Left ventricle myocardium inferior (tissue), 1 donor: ENCODE results near the gene BAG1. TPM values are rescaled to one million over a fixed set of nuclear protein-coding genes. Genes with fewer than 3 reads are reported as not detected.

Source experiments
- DNase-seq: peaks from one replicate; pipeline ENCODE4 v3.0.0-alpha.2; 2020
- H3K27ac ChIP-seq: fragments of 200-600 bp; replicated peaks from 2 replicates; pipeline ENCODE4 v1.8.0; 2021
- H3K27me3 ChIP-seq: fragments of 200-600 bp; 2 replicates; pipeline ENCODE4 v1.8.0; 2021; ENCODE audit warnings: low read depth
- H3K36me3 ChIP-seq: fragments of 200-600 bp; 2 replicates; pipeline ENCODE4 v1.8.0; 2021
- H3K4me1 ChIP-seq: fragments of 200-600 bp; 2 replicates; pipeline ENCODE4 v1.8.0; 2021
- H3K4me3 ChIP-seq: fragments of 200-600 bp; 2 replicates; pipeline ENCODE4 v1.8.0; 2021; ENCODE audit warnings: mild to moderate bottlenecking, moderate library complexity
- H3K9me3 ChIP-seq: fragments of 200-600 bp; replicated peaks from 2 replicates; pipeline ENCODE4 v1.8.0; 2021
- intact Hi-C: fragments of 100-400 bp; cut with micrococcal nuclease; formaldehyde crosslinking; loops from one replicate; pipeline ENCODE4 v1.11.0; 2022
- total RNA-seq: library from RNA; stranded (reverse); fragmentation: NEBNext Ultra II Directional; extraction: Animal tissue kit (Norgen Biotek cat#: 25700); gene quantifications from one replicate; pipeline ENCODE4 v1.2.1, GENCODE V29; 2021
- TF ChIP-seq, protein P1 (sequence below): fragments of 200-600 bp; IDR thresholded peaks from 2 replicates; pipeline ENCODE4 v1.8.0; 2021; ENCODE audit warnings: antibody characterized with exemption, mild to moderate bottlenecking, borderline replicate concordance
- donor health status: DM: no; HTN: yes; CAD: no; lungs with severe emphysema.

The BAG1 gene
- total RNA-seq, 1 donor from 2014 or later: 138 TPM

- Histone ChIP-seq H3K9me3 (no peaks in the 10 kb centered on the region), H3K4me1 (peaks cover 62% of the 10 kb centered on the region), H3K4me3 (peak overlapping the region; percentile 75), H3K36me3 (peaks cover 26% of the 10 kb centered on the region), H3K27ac (peak overlapping the region; percentile 96), H3K27me3 (no peaks in the 10 kb centered on the region)
- no peak for DNase-seq
- intact Hi-C loops: no loop called here
- TF ChIP-seq, protein P1, sequence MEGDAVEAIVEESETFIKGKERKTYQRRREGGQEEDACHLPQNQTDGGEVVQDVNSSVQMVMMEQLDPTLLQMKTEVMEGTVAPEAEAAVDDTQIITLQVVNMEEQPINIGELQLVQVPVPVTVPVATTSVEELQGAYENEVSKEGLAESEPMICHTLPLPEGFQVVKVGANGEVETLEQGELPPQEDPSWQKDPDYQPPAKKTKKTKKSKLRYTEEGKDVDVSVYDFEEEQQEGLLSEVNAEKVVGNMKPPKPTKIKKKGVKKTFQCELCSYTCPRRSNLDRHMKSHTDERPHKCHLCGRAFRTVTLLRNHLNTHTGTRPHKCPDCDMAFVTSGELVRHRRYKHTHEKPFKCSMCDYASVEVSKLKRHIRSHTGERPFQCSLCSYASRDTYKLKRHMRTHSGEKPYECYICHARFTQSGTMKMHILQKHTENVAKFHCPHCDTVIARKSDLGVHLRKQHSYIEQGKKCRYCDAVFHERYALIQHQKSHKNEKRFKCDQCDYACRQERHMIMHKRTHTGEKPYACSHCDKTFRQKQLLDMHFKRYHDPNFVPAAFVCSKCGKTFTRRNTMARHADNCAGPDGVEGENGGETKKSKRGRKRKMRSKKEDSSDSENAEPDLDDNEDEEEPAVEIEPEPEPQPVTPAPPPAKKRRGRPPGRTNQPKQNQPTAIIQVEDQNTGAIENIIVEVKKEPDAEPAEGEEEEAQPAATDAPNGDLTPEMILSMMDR: no peak
These were observed 25.4 kb upstream of the BAG1 start for GRCh38 chr9:33289936-33290246.

- intact Hi-C loops: no loop called here
- peaks cover 24% of the 10 kb centered on the region for H3K36me3 ChIP-seq
- no peak for DNase-seq
- peak overlapping the region; percentile 75 for H3K4me3 ChIP-seq
- no peaks in the 10 kb centered on the region for H3K9me3 ChIP-seq
- H3K27ac ChIP-seq: peak overlapping the region; percentile 96
- no peaks in the 10 kb centered on the region for H3K27me3 ChIP-seq
- TF ChIP-seq, protein P1: no peak
- peaks cover 58% of the 10 kb centered on the region for H3K4me1 ChIP-seq
These were observed 25.0 kb upstream of the BAG1 start for GRCh38 chr9:33289496-33289895.

GRCh38 chr9:33288828-33289483, 24.4 kb upstream of the BAG1 start:
- Histone ChIP-seq H3K27me3 (no peaks in the 10 kb centered on the region), H3K9me3 (no peaks in the 10 kb centered on the region), H3K4me3 (peak overlapping the region; percentile 75), H3K27ac (peak overlapping the region; percentile 96), H3K36me3 (peaks cover 24% of the 10 kb centered on the region), H3K4me1 (peaks cover 52% of the 10 kb centered on the region)
- intact Hi-C loops: no loop called here
- no peak for DNase-seq
- TF ChIP-seq, protein P1: no peak

DNA sequence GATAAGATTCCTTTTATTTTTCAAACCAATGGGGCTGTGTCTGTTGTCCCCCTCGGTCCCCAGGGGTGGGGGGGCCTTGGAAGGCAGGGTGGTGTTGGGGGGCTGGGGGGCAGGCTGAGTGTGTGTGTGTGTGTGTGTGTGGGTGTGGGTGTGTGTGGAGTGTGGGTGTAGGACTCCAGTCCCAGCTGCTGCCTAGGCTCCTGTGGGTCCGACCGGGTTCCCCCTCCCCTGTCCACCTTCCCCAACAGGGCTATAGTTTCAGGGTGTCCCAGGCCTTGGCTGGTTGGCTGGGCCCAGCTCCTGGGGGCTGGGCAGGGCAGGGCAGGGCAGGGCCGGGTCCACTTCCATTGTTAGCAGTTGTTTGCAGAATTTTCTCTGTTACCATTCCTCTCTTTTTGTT, 23.7 kb upstream of the BAG1 start:
- H3K36me3 ChIP-seq: peaks cover 32% of the 10 kb centered on the region
- DNase-seq: no peak
- no peak overlapping the region for H3K4me3 ChIP-seq
- TF ChIP-seq, protein P1: no peak
- intact Hi-C loops: no loop called here
- no peak overlapping the region for H3K27ac ChIP-seq
- H3K27me3 ChIP-seq: no peaks in the 10 kb centered on the region
- no peaks in the 10 kb centered on the region for H3K9me3 ChIP-seq
- peaks cover 45% of the 10 kb centered on the region for H3K4me1 ChIP-seq

GRCh38 chr9:33287087-33287490, 22.6 kb upstream of the BAG1 start:
- intact Hi-C loops: no loop called here
- Histone ChIP-seq H3K4me1 (peaks cover 34% of the 10 kb centered on the region), H3K4me3 (no peak overlapping the region), H3K9me3 (no peaks in the 10 kb centered on the region), H3K27ac (peak overlapping the region; percentile 56), H3K36me3 (peaks cover 35% of the 10 kb centered on the region), H3K27me3 (no peaks in the 10 kb centered on the region)
- TF ChIP-seq, protein P1: peak; percentile 74
- no peak for DNase-seq
